ENCODE results near the gene JAML.

The JAML gene

GRCh38 chr11:118215765-118216164, 9.0 kb downstream of the JAML start:
- no peak for DNase-seq (ENCODE audit: low spot score)

DNA sequence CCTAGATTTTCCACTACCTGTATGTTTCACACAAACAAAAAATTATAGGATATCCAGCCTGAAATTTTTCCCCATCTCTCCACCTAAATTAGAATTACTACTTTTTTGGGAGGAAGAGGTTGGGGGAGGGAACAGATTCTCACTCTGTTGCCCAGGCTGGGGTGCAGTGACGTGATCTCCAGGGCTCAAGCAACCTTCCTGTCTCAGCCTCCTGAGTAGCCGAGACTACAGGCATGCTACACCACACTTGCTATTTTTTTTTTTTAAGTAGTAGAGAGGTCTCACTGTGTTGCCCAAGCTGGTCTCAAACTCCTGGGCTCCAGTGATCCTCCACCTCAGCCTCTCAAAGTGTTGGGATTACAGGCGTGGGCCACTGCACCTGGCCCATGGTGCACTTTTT, 9.5 kb downstream of the JAML start:
- no peak for DNase-seq (ENCODE audit: low spot score)

- peak; percentile 43 for DNase-seq (ENCODE audit: low spot score)
These were observed 10.4 kb downstream of the JAML start for GRCh38 chr11:118214210-118214914.

DNA sequence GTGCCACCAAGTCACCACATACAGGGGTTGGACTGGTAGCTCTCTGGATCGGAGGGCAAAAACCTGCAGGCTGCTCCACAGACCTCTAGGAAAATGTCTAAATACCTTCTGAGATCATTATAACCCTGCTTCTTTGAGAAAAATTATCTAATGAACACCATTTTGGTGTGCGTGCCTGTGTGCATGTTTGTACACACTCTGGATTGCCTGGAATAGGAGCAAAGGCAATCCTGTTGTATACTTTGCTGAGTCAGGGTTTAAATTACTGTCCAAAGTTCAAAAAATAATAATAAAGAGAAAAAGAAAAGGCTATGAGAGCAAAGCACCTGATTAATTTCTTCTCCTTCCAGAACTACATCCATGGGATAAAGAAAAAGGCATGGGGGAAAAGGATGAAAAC, 11.0 kb downstream of the JAML start:
- no peak for DNase-seq (ENCODE audit: low spot score)

DNA sequence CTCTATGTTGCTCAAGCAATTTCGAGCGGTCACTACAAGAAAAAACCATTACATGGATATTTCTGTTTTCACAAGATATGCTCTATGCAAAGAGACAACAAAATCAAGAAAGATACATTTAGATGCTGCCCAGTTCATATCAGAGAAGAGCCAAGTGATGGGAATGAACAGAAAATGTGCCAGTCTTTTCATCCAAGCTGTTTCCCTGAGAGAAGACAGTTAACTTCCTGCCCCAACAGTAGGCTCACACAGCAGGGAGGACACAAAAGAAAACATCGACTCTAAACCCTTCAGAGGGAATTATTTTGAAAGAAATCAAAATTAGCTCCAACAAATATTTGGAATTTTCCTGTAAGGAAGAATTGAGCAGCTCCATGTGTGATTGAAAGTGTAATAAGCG, 11.6 kb downstream of the JAML start:
- no peak for DNase-seq (ENCODE audit: low spot score)

DNA sequence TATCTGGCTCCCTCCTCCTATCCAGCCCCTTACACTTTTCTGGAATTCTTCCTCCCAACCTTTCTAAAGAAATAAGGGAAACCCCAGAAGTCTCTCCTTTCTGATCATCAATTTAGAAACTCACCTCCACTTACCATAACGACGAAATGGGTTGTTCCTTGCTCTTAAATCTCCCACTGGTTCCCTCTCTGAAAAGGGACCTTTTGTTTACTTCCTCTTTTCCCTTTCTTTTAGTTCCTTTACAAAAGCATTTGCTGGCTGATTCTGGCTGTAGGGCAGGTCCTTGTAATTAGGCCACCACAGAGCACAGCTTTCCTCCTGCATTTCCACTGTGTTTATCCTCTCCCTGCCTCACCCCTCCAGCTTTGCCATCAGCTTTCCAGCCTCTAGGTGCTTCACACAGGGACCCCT, 12.0 kb downstream of the JAML start:
- DNase-seq (ENCODE audit: low spot score): no peak

GRCh38 chr11:118212131-118212725, 12.6 kb downstream of the JAML start:
- DNase-seq (ENCODE audit: low spot score): no peak

DNA sequence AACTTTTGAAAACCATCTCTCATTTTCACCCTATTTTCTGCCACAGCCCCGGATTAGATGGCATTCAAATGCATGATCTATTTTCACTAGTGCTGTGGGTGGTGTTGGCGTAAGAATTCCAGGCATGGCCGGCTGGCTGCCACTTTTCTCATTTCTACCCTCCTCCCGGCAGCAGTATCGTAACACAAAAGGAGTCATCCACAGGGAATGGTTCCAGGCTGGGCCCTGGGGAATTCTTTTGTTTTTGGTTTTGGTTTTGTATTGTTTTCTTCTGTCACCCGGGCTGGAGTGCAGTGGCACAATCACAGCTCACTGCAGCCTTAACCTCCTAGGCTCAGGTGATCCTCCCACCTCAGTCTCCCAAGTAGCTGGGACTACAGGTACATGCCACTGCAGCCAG, 13.8 kb downstream of the JAML start:
- no peak for DNase-seq (ENCODE audit: low spot score)

GRCh38 chr11:118210323-118210722, 14.5 kb downstream of the JAML start:
- DNase-seq (ENCODE audit: low spot score): no peak

DNA sequence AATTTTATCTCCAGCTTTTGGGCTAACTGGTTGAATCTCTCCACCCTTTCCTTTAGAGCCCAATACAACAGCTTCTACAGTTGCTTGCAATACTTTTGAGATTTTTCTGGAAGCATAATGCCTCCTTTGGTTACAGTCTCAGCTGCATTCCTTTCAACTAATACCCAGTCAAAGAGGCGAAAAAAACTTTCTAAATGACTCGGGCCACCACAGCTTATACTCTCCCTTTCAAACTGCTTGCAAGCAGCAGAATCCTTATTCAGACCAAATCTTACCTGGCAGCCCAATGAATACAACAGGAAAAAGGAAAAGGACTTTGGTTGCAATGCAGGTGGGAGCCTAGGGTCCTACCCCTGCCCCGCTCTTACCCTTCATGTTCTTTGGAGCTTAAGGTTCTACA, 15.8 kb downstream of the JAML start:
- no peak for DNase-seq (ENCODE audit: low spot score)

GRCh38 chr11:118207079-118207478, 17.7 kb downstream of the JAML start:
- DNase-seq (ENCODE audit: low spot score): no peak

DNA sequence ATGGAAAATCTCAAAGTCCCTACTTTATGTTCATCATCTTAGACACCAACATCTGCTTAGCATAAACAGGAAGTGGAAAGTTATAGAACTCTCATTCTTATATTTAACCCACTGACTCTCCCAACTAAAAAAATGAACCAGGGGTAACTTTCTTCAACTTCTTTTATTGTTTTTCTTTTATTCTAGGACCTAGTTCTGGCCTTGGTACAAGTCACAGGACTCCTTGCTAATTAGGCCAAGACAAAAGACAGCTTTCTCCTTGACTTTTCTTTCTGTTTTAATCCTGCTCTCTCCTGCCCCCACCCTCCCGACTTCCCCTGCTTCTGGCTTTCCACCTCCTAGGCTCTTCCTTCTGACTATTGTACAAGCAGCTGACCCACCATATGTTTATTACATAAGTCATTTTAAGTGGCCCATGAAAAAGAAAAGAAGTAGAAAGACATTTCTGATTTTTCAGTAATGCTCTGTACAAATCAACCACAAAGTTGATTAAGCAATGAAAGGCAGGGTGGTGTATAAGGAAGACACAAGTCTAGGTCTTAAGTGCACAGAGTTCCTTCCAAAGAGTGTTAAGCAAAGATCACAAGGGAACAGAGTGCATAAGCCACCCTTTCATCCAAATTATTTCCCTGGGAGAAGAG, 18.3 kb downstream of the JAML start:
- DNase-seq (ENCODE audit: low spot score): no peak

DNA sequence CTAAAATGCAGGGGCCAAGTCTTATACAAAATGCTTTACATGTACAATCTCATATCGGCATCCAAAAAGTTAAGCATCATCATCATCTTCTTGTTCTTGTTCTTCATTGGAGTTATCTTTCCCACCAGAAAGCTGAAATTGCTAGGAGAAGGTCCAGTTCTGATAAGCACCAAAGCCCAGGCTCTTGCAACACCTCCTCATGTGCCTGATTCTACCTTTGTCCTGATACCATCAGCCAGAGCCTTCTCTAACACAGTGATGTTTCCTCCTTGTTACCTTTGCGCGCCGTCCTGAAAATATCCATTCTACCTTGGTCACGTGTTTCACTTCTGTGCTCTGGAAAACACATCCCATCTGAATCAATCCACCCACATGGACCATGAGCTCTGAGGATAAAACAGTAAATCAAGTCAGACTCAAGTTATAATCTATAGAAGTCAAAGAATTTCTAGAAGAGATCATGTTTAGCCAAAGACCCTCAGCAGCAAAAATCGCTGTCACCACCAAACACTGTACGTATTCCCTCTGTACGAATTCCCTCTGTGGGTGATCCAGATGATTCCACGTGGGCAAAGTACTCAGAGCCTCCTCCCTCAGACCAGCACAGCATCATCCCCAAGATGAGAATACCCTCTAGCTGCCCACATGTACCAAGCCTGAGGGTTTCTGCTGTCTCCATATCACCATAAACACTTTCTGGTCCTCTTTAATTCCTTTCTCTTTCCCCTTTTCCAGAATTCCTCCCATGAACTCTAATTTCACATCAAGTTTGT, 19.0 kb downstream of the JAML start:
- DNase-seq (ENCODE audit: low spot score): no peak

DNA sequence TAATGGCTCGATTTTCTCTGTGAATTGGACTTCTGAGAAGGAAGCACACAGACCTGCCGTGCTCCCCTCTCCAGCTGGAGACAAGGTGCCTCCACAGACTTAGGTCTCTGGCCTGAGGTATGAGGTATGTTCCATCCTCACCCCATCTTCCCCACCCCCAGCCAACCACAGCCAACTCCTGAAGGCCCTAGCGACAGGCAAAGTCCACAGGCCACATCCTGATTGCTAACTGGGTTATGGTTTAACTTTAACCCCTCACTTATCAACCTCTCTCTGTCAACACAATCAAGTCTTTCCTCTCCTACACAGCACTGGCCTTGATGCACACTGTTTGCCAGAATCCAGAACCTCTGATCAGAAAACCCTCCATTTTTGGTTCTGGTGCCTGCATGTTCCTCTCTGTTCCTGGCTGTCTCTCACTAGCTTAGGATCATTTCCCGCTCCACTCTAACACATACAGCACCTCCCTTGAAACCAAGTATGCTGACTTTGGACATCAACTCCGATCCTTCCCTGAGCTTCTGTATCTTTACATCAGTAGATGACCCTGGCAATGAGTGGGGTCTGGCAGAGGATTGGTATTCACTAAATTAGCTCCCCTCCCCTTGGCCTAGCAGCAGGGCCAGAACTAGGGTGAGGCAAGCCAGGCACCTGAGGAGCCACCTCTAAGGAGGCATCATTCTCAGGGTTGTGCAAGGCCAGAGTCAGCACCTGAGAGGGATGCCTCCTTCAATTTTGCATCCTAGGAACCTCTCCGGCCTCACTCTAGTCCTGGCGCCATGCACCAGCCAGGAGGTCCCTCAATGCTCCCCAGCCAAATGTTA, 22.0 kb downstream of the JAML start:
- DNase-seq (ENCODE audit: low spot score): no peak

DNA sequence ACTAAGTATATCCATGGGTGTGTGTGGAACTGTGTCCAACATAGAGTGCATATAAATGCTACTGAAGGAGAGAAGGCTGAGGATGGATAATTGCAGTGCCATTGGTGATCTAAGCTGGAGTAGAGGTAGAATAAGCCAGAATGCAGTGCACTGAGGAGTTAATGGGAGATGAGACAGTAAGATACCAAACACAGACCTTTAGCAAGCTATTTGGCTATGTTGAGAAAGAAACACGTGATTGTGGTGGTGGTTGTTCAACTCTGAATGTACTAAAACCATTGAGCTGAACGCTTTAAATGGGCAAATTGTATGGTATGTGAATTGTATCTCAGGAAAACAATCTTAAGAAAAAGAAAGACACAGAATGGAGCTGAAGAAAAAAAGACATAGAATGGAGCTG, 22.8 kb downstream of the JAML start:
- no peak for DNase-seq (ENCODE audit: low spot score)

DNA sequence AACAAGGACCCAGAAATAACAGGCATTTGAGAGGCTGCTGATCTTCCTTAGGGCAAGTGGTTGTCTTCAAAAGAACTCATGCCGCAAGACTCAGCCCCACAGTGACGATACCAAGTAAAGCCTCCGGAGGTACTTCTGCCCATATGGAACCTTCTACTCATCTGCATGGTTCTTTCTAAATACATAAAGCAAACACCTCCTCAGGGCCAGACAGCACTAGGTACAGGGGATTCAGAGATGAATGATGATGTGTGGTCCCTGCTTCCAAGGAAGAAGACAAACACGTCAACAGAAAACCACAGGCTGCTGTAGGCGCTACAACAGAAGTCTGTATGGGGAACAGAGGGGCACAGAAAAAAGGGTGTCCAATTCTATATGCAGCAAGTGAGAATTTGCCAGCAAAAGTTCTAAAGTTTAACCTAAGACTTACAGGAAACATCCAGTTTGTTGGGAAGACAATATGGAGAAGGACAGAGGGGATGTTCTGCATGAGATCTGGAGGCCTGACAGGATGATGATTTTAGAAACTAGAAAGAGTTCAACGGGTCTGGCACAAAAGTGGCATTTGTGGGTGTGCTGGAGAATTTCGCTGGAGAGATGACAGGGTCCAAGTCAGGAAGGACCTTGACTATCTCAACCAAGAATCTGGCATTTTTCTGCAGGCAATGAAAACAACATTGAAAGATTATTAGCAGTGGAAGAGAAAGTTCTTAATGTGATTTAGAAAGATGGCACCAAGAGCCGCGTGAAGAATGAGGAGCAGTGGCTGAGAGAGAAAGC, 23.7 kb downstream of the JAML start:
- DNase-seq (ENCODE audit: low spot score): no peak

- DNase-seq (ENCODE audit: low spot score): no peak
These were observed 24.3 kb downstream of the JAML start for GRCh38 chr11:118200497-118200896.

DNA sequence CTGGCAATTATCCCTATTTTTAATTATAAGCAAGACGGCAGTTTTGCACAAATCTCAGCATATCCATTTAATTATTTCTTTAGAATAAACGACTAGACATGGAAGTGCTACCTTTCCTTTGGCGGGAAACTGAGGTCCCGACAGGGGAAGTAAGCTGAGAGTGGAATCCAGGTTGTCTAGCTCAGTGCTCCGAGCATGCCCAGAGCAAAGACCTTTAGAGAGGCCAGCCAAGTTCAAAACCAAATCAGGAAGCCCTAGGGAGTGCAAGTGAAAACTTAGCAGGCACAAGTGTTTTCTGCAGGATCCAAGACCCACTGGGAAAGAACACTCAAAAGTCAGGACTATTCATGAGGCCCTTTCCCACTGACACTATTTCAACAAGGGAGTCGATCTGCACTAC, 25.7 kb downstream of the JAML start:
- DNase-seq (ENCODE audit: low spot score): no peak

DNA sequence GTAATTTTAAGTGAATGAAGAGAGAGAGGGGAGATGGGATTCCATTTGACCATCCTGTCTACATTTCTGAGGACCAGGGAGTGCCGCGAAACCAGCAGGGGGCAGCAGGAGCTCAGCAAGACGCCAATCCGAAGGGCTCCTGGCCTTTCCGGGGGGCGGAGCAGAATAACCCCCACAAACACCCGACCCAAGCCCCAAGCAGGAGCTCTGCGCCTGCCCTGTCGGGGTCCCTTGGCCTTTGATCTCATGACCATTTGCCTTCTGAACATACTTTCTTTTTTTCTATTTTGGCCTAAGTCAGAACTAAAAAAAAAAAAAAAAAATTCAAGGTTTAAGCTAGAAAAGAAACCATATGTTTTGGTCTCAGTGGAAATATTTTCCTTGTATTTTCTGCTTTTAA, 26.4 kb downstream of the JAML start:
- DNase-seq (ENCODE audit: low spot score): peak; percentile 84

DNA sequence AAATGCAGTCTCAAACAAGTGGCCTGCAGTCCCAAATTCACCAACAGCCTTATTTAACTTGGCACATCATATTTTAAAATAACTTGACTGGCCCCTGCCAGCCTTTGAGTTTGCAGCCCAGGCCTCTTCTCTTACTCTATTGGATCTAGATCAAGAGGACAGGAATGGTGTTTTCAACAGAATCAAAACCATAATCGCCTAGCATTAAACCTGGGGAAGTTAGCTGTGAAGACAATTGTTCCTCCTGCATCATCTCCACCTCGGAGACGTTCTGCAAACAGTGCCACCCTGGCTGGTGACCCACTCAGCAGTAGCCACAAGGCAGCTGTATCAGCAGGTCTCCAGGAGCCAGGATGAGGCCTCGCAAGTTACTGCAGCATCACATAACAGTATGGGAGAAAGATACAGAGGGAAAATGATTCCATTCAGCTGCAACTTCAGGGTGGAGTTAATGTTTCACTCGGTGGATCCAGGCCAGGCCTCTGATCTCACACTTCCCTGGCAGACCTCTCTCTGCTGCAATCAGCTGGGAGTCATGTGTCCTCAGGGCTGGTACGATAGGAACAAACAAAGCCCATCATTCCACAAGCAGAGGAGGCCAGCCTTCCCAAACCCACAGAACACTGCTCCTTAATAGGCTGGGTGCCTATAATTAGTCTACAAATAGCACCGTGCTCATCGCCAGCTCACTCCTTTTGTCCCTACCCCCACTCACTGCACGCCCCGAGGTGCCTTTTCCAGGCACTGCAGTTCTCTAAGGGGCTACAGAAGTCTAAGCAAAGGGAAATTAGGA, 29.8 kb downstream of the JAML start:
- DNase-seq (ENCODE audit: low spot score): no peak

Data from germinal center (tissue), 1 donor.